ENCODE results near the gene ACBD3.

The ACBD3 gene

GRCh38 chr1:226158457-226158856 is 28.1 kb downstream of the ACBD3 start:
- no peak for TF ChIP-seq CTCF (conservative IDR thresholded peaks at IDR 0.05; ENCODE audit: low read depth, low read length)
- no peak for DNase-seq (ENCODE audit: low read depth)
- no peak overlapping the region for H3K4me3 ChIP-seq (ENCODE audit: low read length)

GRCh38 chr1:226157761-226158316 is 28.7 kb downstream of the ACBD3 start:
- DNase-seq (ENCODE audit: low read depth), result no peak
- no peak for TF ChIP-seq CTCF (conservative IDR thresholded peaks at IDR 0.05; ENCODE audit: low read depth, low read length)
- no peak overlapping the region for H3K4me3 ChIP-seq (ENCODE audit: low read length)

DNA sequence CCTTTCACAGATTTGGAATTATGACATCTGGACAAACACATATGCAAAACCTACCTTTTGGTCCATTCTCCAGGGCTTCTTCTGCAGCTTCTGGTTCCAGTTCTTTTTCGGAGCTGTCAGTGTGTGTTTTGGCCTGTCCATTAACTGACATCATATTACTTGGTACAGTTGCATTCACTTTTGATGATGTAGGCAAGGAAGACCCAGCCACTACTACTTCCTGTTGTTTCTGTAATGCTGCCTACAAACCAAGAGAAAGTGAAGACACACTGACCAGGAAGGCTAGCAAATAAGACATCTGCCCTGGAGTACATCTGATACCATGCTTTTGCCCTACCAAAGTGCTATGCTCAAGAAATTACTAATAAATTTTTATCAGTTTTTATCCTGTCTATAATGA is 31.9 kb downstream of the ACBD3 start:
- DNase-seq (ENCODE audit: low read depth), result no peak
- TF ChIP-seq CTCF (conservative IDR thresholded peaks at IDR 0.05; ENCODE audit: low read depth, low read length), result no peak
- no peak overlapping the region for H3K4me3 ChIP-seq (ENCODE audit: low read length)

- H3K4me3 ChIP-seq (ENCODE audit: low read length), result no peak overlapping the region
- DNase-seq (ENCODE audit: low read depth), result peak; percentile 2
- no peak for TF ChIP-seq CTCF (conservative IDR thresholded peaks at IDR 0.05; ENCODE audit: low read depth, low read length)
Measured at GRCh38 chr1:226149806-226150205, 36.7 kb downstream of the ACBD3 start.

GRCh38 chr1:226148121-226148648 is 38.4 kb downstream of the ACBD3 start:
- TF ChIP-seq CTCF (conservative IDR thresholded peaks at IDR 0.05; ENCODE audit: low read depth, low read length), result no peak
- DNase-seq (ENCODE audit: low read depth), result no peak
- H3K4me3 ChIP-seq (ENCODE audit: low read length), result no peak overlapping the region

GRCh38 chr1:226144045-226144444 is 42.5 kb downstream of the ACBD3 start:
- no peak for TF ChIP-seq CTCF (conservative IDR thresholded peaks at IDR 0.05; ENCODE audit: low read depth, low read length)
- no peak overlapping the region for H3K4me3 ChIP-seq (ENCODE audit: low read length)
- no peak for DNase-seq (ENCODE audit: low read depth)

DNA sequence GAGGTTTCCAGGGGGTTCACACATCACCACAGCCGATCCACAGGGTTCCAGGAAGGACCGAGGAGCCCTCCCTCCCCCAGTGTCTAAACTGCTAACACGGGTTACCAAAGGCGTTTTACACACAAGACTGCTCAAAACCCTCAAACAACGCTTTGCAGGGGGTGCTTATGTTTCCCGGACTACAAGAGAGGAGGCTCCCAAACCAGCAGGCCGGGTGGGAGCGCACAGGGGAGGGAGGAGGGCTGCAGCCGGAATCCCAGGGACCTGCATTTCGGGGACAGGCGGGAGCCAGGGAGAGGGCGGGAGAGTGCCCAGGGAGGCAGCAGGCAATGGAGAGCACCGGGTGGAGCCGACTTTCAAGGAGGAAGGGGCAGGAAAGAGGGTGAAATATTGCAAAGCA is 50.8 kb downstream of the ACBD3 start:
- no peak for TF ChIP-seq CTCF (conservative IDR thresholded peaks at IDR 0.05; ENCODE audit: low read depth, low read length)
- DNase-seq (ENCODE audit: low read depth), result no peak
- H3K4me3 ChIP-seq (ENCODE audit: low read length), result no peak overlapping the region

Measured in retinal pigment epithelial cell (primary cell).